PC-3 (cell line): ENCODE results near the gene SENP1. TPM values are rescaled to one million over a fixed set of nuclear protein-coding genes. Genes with fewer than 3 reads are reported as not detected.
A peak's percentile ranks its signal among the peaks of the same experiment; 100 is the strongest.

Experiments used
- ATAC-seq: fragments of 200-7000 bp; cut with Tn5 transposase; 2 replicates; pipeline ENCODE4 v1.9.1; 2020; ENCODE audit warnings: mild to moderate bottlenecking, moderate library complexity
- BruUV-seq: library from RNA; stranded (reverse); fragments of 400-500 nt; replicated peaks from 2 replicates; lab custom pipeline; 2021; lab: Mats Ljungman, UMichigan
- CTCF ChIA-PET: fragments of 300-600 bp; sonication (Branson Sonifier 250); formaldehyde crosslinking; loops from one replicate; lab custom pipeline; 2022; ENCODE audit warnings: antibody characterized with exemption; lab: Charles Lee
- POLR2A ChIA-PET: fragments of 300-600 bp; sonication (Branson Sonifier 250); formaldehyde crosslinking; loops from one replicate; lab custom pipeline; 2022; ENCODE audit warnings: antibody characterized with exemption; ENCODE audit not compliant: unreplicated experiment; lab: Charles Lee
- DNase-seq: peaks from one replicate; pipeline ENCODE4 v3.0.0-alpha.2; 2015
- H2AFZ ChIP-seq: fragments of 300-600 bp; sonication (generic); 2 replicates; pipeline ENCODE4 v1.6.0; 2016; ENCODE audit warnings: antibody characterized with exemption, low read length
- H3F3A ChIP-seq: fragments of 300-600 bp; sonication (generic); one replicate; pipeline ENCODE4 v1.6.0; 2017; ENCODE audit warnings: antibody characterized with exemption, low read length, control low read depth, mild to moderate bottlenecking; ENCODE audit not compliant: unreplicated experiment
- H3K27ac ChIP-seq: fragments of 300-600 bp; sonication (generic); 2 replicates; pipeline ENCODE4 v1.5.1; 2016; ENCODE audit warnings: mild to moderate bottlenecking, low read length
- H3K27me3 ChIP-seq: fragments of 300-600 bp; sonication (generic); 2 replicates; pipeline ENCODE4 v1.6.1; 2016; ENCODE audit warnings: low read length, mixed read lengths
- H3K36me3 ChIP-seq: fragments of 300-600 bp; sonication (generic); 2 replicates; pipeline ENCODE4 v1.6.1; 2016; ENCODE audit warnings: low read depth, mixed run types, low read length, mixed read lengths
- H3K4me1 ChIP-seq: fragments of 300-600 bp; sonication (generic); 2 replicates; pipeline ENCODE4 v1.5.1; 2016; ENCODE audit warnings: low read length; ENCODE audit not compliant: insufficient read depth
- H3K4me2 ChIP-seq: fragments of 300-600 bp; sonication (generic); 2 replicates; pipeline ENCODE4 v1.6.0; 2016; ENCODE audit warnings: low read length
- H3K4me3 ChIP-seq: fragments of 300-600 bp; sonication (generic); 2 replicates; pipeline ENCODE4 v1.5.1; 2016; ENCODE audit warnings: mild to moderate bottlenecking, low read length, mixed read lengths
- H3K79me2 ChIP-seq: fragments of 300-600 bp; sonication (generic); 2 replicates; pipeline ENCODE4 v1.6.1; 2017; ENCODE audit warnings: low read length, mixed read lengths
- H3K9ac ChIP-seq: fragments of 300-600 bp; sonication (generic); 2 replicates; pipeline ENCODE4 v1.6.0; 2016; ENCODE audit warnings: mild to moderate bottlenecking, low read length
- H3K9me2 ChIP-seq: fragments of 300-600 bp; sonication (generic); replicated peaks from 2 replicates; pipeline ENCODE4 v1.6.1; 2016; ENCODE audit warnings: mixed run types, low read length, mixed read lengths
- H3K9me3 ChIP-seq: fragments of 300-600 bp; sonication (generic); 2 replicates; pipeline ENCODE4 v1.6.1; 2016; ENCODE audit warnings: low read length, mixed read lengths
- H4K20me1 ChIP-seq: fragments of 300-600 bp; sonication (generic); 2 replicates; pipeline ENCODE4 v1.6.1; 2016; ENCODE audit warnings: low read length, mixed read lengths
- CTCF ChIP-seq: fragments of 300-600 bp; sonication (generic); conservative IDR thresholded peaks from 2 replicates; pipeline ENCODE4 v1.5.1; 2017; ENCODE audit warnings: antibody characterized with exemption, low read depth, mild to moderate bottlenecking, low read length
- EZH2 ChIP-seq: fragments of 300-600 bp; sonication (generic); IDR thresholded peaks from one replicate; pipeline ENCODE4 v1.6.1; 2017; ENCODE audit warnings: antibody characterized with exemption, mild to moderate bottlenecking, low read length; ENCODE audit not compliant: unreplicated experiment
- EZH2phosphoT487 ChIP-seq: fragments of 300-600 bp; sonication (generic); IDR thresholded peaks from 2 replicates; pipeline ENCODE4 v1.6.1; 2018; ENCODE audit warnings: mild to moderate bottlenecking, antibody characterized with exemption, low read length, borderline replicate concordance
- intact Hi-C: fragments of 100-400 bp; cut with micrococcal nuclease; formaldehyde crosslinking; loops from 2 replicates; pipeline ENCODE4 v1.9.0; 2023
- total RNA-seq: library from RNA; depleted of rRNA; stranded (reverse); fragments of >200 nt; gene quantifications from 2 replicates; pipeline ENCODE4 v1.2.3, GENCODE V29; 2014

SENP1 gene
- total RNA-seq, 1 experiment from 2014 or later: 20.9 TPM

DNA sequence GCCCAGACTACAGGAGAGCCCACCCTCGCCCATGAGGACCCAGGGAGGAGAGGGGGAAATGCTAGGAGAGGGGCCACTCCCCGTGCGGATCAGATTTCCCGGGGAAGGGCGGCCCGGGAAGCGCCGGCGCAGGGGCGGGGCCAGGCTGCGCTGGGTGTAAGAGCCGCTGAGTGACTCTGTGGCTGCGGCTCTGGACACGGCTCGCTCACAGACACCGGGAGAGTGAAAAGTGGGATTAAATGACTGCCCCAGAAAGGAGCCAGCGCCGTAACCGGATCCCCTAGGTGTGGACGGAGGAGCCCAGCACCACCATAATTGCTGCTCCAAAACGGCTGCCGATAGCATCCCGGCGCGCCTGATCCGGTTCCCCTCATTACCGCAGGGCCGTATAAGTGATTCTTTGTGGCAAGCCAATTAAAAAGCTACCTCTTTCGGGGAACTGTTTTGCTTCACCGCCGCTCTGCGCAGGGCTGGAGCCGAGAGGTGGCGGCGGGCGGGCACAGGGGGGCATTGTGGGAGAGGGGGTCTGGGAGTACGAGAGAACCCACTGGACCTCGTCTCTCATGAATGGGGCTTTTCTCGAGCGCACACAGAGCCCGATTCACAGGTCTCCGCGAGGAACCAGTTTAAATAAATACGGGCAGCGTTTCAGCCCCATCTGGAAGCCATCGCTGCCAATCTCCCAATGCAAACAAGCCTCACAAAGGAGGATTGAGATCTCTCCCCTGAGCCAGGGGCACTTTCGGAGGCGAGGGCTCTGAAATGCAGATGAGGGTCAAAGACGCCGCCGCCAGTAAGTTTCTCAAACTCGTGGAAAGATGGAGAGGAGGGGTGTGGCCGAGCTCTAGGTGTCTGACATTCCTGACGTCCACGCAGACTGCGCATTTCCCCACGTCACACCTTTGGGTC lies 104.1 kb downstream of the SENP1 start:
- ATAC-seq: peak; percentile 78
- Histone ChIP-seq H3K79me2 (no peaks in the 10 kb centered on the region), H3K4me2 (peak overlapping the region; percentile 93), H2AFZ (peak overlapping the region; percentile 88), H3K27me3 (peaks cover 37% of the 10 kb centered on the region), H3K9ac (peak overlapping the region; percentile 34), H3K9me2 (no peaks in the 10 kb centered on the region), H4K20me1 (no peaks in the 10 kb centered on the region), H3K27ac (peak overlapping the region; percentile 51), H3K9me3 (no peaks in the 10 kb centered on the region), H3K36me3 (no peaks in the 10 kb centered on the region), H3F3A (no peaks in the 10 kb centered on the region), H3K4me1 (peaks cover 45% of the 10 kb centered on the region), H3K4me3 (peak overlapping the region; percentile 72)
- BruUV-seq: no TSS peak
- intact Hi-C loops: loop anchor here (2.0 to 5.0 kb wide), 2 partner anchors 19 to 39 kb away; partner anchors contain the start of gene TMEM106C
- ChIA-PET POLR2A (interaction anchor here (0.6 kb wide), 1 partner anchor 37 kb away, joined by 4 read pairs; no protein-coding TSS in a partner anchor), CTCF (no interaction called here)
- peak; percentile 58 for DNase-seq
- TF ChIP-seq CTCF (no peak), EZH2 (no peak), EZH2phosphoT487 (no peak)

- Histone ChIP-seq H3K4me3 (peak overlapping the region; percentile 72), H2AFZ (peak overlapping the region; percentile 88), H3K36me3 (no peaks in the 10 kb centered on the region), H4K20me1 (no peaks in the 10 kb centered on the region), H3F3A (no peaks in the 10 kb centered on the region), H3K9ac (peak overlapping the region; percentile 34), H3K27ac (peak overlapping the region; percentile 51), H3K27me3 (peaks cover 37% of the 10 kb centered on the region), H3K9me3 (no peaks in the 10 kb centered on the region), H3K4me1 (peaks cover 52% of the 10 kb centered on the region), H3K79me2 (no peaks in the 10 kb centered on the region), H3K4me2 (peak overlapping the region; percentile 93), H3K9me2 (no peaks in the 10 kb centered on the region)
- intact Hi-C loops: loop anchor here (2.0 to 5.0 kb wide), 2 partner anchors 20 to 39 kb away; partner anchors contain the start of gene TMEM106C
- BruUV-seq: no TSS peak
- ChIA-PET POLR2A (no interaction called here), CTCF (no interaction called here)
- TF ChIP-seq EZH2phosphoT487: no peak
- no peak for TF ChIP-seq EZH2
- TF ChIP-seq CTCF: no peak
- DNase-seq (peak; percentile 73), ATAC-seq (peak; percentile 63)
These were observed 104.9 kb downstream of the SENP1 start for GRCh38 chr12:48000878-48001504.
